Endothelial cell of umbilical vein (primary cell): ENCODE data around the gene LCN6. TPM values are rescaled to one million over a fixed set of nuclear protein-coding genes. Genes with fewer than 3 reads are reported as not detected.

ENCODE experiments used
- BruUV-seq: library from RNA; stranded (reverse); fragments of 400-500 nt; replicated peaks from 2 replicates; lab custom pipeline; 2021; lab: Mats Ljungman, UMichigan
- CTCF ChIA-PET: fragments of 300-600, 350-600 bp; sonication (Branson Sonifier 250); formaldehyde crosslinking; loops from one replicate; lab custom pipeline; 2021; ENCODE audit warnings: antibody characterized with exemption, inconsistent platforms; lab: Charles Lee
- POLR2A ChIA-PET: fragments of 300-600, 350-600 bp; sonication (Branson Sonifier 250); formaldehyde crosslinking; loops from one replicate; lab custom pipeline; 2021; ENCODE audit warnings: antibody characterized with exemption, inconsistent platforms; lab: Charles Lee
- DNase-seq: peaks from one replicate; pipeline ENCODE4 v3.0.0-alpha.2; 2011; ENCODE audit warnings: low read depth, low spot score
- FAIRE-seq: peaks from 2 replicates; lab custom pipeline; 2011; peaks lifted over from hg19 to GRCh38; lab: Jason Lieb, UNC
- H2AFZ ChIP-seq: 2 replicates; pipeline ENCODE4 v1.6.0; 2012; ENCODE audit warnings: low read depth, low read length, control low read depth, inconsistent platforms
- H3K27ac ChIP-seq: 2 replicates; pipeline ENCODE4 v1.5.1; 2011; ENCODE audit warnings: low read depth, mild to moderate bottlenecking, control low read depth, low read length, moderate library complexity; ENCODE audit not compliant: insufficient read depth
- H3K27me3 ChIP-seq, 2 experiments: 2 replicates each; pipeline versions ENCODE4 v1.6.0 to v1.6.1; 2011; ENCODE audit warnings: low read length in 2 of 2, mixed read lengths in 1 of 2; ENCODE audit not compliant: control insufficient read depth in 2 of 2, insufficient read depth in 2 of 2
- H3K36me3 ChIP-seq, 2 experiments: 2 replicates in 1 of 2; 3 replicates in 1 of 2; pipeline ENCODE4 v1.5.1; 2011; ENCODE audit warnings: low read length in 2 of 2, mild to moderate bottlenecking in 1 of 2, moderate library complexity in 1 of 2; ENCODE audit not compliant: control insufficient read depth in 2 of 2, insufficient read depth in 2 of 2; ENCODE audit errors: extremely low read depth in 1 of 2
- H3K4me1 ChIP-seq: 3 replicates; pipeline ENCODE4 v1.5.1; 2011; ENCODE audit warnings: mild to moderate bottlenecking, low read length; ENCODE audit not compliant: control insufficient read depth, insufficient read depth; ENCODE audit errors: extremely low read depth
- H3K4me2 ChIP-seq: 2 replicates; pipeline ENCODE4 v1.6.1; 2011; ENCODE audit warnings: low read length, control low read depth, mixed read lengths; ENCODE audit not compliant: insufficient read depth
- H3K4me3 ChIP-seq, 3 experiments: fragments of 200-600 bp in 1 of 3; sonication (generic), shearing (Covaris generic) in 1 of 3; replicated peaks in 1 of 3; 2 replicates each; pipeline ENCODE4 v1.5.1; 2011 to 2016; ENCODE audit warnings: control low read depth in 3 of 3, low read length in 3 of 3, mild to moderate bottlenecking in 2 of 3, inconsistent platforms in 1 of 3, low read depth in 1 of 3, moderate library complexity in 1 of 3; ENCODE audit not compliant: insufficient read depth in 1 of 3
- H3K79me2 ChIP-seq: 2 replicates; pipeline ENCODE4 v1.6.0; 2012; ENCODE audit warnings: low read length, inconsistent platforms; ENCODE audit not compliant: control insufficient read depth, insufficient read depth
- H3K9ac ChIP-seq: replicated peaks from 2 replicates; pipeline ENCODE3; 2011; ENCODE audit warnings: low read length, control low read depth; ENCODE audit not compliant: insufficient read depth; ENCODE audit errors: extremely low read depth
- H3K9me1 ChIP-seq: replicated peaks from 3 replicates; pipeline ENCODE4 v1.6.0; 2011; ENCODE audit warnings: mild to moderate bottlenecking, low read length; ENCODE audit not compliant: control insufficient read depth, insufficient read depth; ENCODE audit errors: extremely low read depth
- H3K9me3 ChIP-seq: replicated peaks from 2 replicates; pipeline ENCODE4 v1.5.1; 2012; ENCODE audit warnings: low read length, inconsistent platforms; ENCODE audit not compliant: control insufficient read depth, insufficient read depth
- H4K20me1 ChIP-seq: replicated peaks from 2 replicates; pipeline ENCODE3; 2011; ENCODE audit warnings: mild to moderate bottlenecking, low read length; ENCODE audit not compliant: control insufficient read depth, insufficient read depth; ENCODE audit errors: extremely low read depth
- EZH2 ChIP-seq: IDR thresholded peaks from 2 replicates; pipeline ENCODE4 v1.6.1; 2012; ENCODE audit warnings: borderline replicate concordance, low read depth, mild to moderate bottlenecking, moderate library complexity, low read length, inconsistent platforms; ENCODE audit not compliant: severe bottlenecking
- FOS ChIP-seq: IDR thresholded peaks from 2 replicates; pipeline ENCODE4 v1.6.1; 2011; ENCODE audit warnings: mild to moderate bottlenecking, low read length, moderate library complexity, borderline replicate concordance; ENCODE audit not compliant: insufficient read depth
- GATA2 ChIP-seq: IDR thresholded peaks from 2 replicates; pipeline ENCODE4 v1.7.0; 2011; ENCODE audit warnings: low read depth, mild to moderate bottlenecking, moderate library complexity, mixed read lengths, low read length; ENCODE audit not compliant: insufficient read length, insufficient read depth
- JUN ChIP-seq: IDR thresholded peaks from 2 replicates; pipeline ENCODE4 v1.6.1; 2011; ENCODE audit warnings: borderline replicate concordance, low read depth; ENCODE audit not compliant: insufficient read length, insufficient read depth
- MAX ChIP-seq: IDR thresholded peaks from 2 replicates; pipeline ENCODE4 v1.6.1; 2011; ENCODE audit not compliant: insufficient read depth, insufficient read length
- MYC ChIP-seq: IDR thresholded peaks from one replicate; pipeline ENCODE4 v1.6.1; 2011; ENCODE audit warnings: mild to moderate bottlenecking, low read depth, low read length
- POLR2A ChIP-seq: IDR thresholded peaks from 2 replicates; pipeline ENCODE4 v1.6.1; 2012; ENCODE audit warnings: low read depth, mild to moderate bottlenecking, control low read depth, low read length
- POLR2AphosphoS5 ChIP-seq: IDR thresholded peaks from 2 replicates; pipeline ENCODE4 v1.6.1; 2012; ENCODE audit warnings: low read depth, mild to moderate bottlenecking, control low read depth, low read length, moderate library complexity; ENCODE audit not compliant: insufficient read depth
- dilution Hi-C: fragments of 300-500 bp; cut with MboI; formaldehyde crosslinking; loops from one replicate; pipeline ENCODE4 v1.15.0; 2019; ENCODE audit warnings: low sequenced_read_pairs; ENCODE audit not compliant: extremely low pct_ligation_motif_present
- intact Hi-C: fragments of 100-400 bp; cut with micrococcal nuclease; formaldehyde crosslinking; loops from one replicate; pipeline ENCODE4 v1.10.0; 2022
- polyA plus RNA-seq, 4 experiments: library from polyadenylated mRNA; depleted of rRNA in 3 of 4; stranded (reverse) in 3 of 4; unstranded in 1 of 4; fragments of >200 nt; gene quantifications; 2 replicates each; pipeline versions ENCODE4 v1.2.1 to v1.2.3, GENCODE V29; 2011 to 2012; ENCODE audit warnings: missing spikeins in 1 of 4
- total RNA-seq: library from RNA; stranded (reverse); gene quantifications from 2 replicates; pipeline ENCODE4 v1.2.3, GENCODE V29; 2021
- TF ChIP-seq, protein P1 (sequence below), 2 donors: IDR thresholded peaks; 1 replicate in 1 of 2; 2 replicates in 1 of 2; pipeline ENCODE4 v1.5.1; 2011; ENCODE audit warnings: low read length in 2 of 2, mild to moderate bottlenecking in 2 of 2, moderate library complexity in 2 of 2, control low read depth in 1 of 2, inconsistent platforms in 1 of 2, low read depth in 1 of 2; ENCODE audit not compliant: insufficient read depth in 1 of 2; ENCODE audit errors: extremely low read depth in 1 of 2

LCN6 gene
- total and polyA plus RNA-seq, 2 donors (not counting 3 experiments of a cell fraction or from before 2014, with no cell fraction given): 0.17 TPM; not detected in 1

- TF ChIP-seq FOS (no peak), POLR2A (no peak), JUN (no peak), MAX (no peak)
- intact Hi-C loops: no loop called here
Observed at GRCh38 chr9:136696502-136696901, 51.8 kb downstream of the LCN6 start.

DNA sequence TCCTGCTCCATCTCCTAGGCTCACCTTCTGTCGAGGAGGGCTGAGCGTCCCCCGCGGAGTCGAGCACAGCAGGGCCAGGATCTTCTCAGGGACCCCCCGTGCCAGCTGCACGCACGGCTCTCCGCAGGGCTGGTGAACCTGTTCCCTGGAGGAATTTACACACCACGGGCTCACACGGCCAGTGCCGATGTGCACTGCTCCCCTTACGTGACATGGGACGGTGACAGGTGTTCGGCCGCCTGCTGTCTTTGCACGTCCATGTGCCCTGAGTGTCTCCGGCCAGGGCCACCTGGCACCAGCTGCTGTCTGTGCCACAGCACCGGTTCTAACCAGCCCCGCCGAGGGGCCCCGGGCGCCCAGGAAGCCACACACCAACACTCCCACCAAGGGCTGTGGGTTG lies 52.4 kb downstream of the LCN6 start:
- H3K4me1 ChIP-seq: peaks cover 6% of the 10 kb centered on the region
- ChIA-PET POLR2A (no interaction called here), CTCF (interaction anchor here (1.3 to 1.6 kb wide), 4 partner anchors 9 to 31 kb away, joined by 4 to 5 read pairs (median 4); no protein-coding TSS in a partner anchor)
- TF ChIP-seq GATA2 (no peak), EZH2 (no peak), JUN (no peak), POLR2A (no peak), POLR2AphosphoS5 (no peak), MYC (no peak), MAX (no peak), FOS (no peak)
- TF ChIP-seq, protein P1, sequence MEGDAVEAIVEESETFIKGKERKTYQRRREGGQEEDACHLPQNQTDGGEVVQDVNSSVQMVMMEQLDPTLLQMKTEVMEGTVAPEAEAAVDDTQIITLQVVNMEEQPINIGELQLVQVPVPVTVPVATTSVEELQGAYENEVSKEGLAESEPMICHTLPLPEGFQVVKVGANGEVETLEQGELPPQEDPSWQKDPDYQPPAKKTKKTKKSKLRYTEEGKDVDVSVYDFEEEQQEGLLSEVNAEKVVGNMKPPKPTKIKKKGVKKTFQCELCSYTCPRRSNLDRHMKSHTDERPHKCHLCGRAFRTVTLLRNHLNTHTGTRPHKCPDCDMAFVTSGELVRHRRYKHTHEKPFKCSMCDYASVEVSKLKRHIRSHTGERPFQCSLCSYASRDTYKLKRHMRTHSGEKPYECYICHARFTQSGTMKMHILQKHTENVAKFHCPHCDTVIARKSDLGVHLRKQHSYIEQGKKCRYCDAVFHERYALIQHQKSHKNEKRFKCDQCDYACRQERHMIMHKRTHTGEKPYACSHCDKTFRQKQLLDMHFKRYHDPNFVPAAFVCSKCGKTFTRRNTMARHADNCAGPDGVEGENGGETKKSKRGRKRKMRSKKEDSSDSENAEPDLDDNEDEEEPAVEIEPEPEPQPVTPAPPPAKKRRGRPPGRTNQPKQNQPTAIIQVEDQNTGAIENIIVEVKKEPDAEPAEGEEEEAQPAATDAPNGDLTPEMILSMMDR (IDR thresholded peaks at IDR 0.05; ENCODE audit: extremely low read depth in 1 of 2, insufficient read depth in 1 of 2, low read depth in 1 of 2, low read length in 2 of 2): no peak
- no peak overlapping the region for H3K4me3 ChIP-seq
- BruUV-seq: no TSS peak
- H3K9me1 ChIP-seq: no peaks in the 10 kb centered on the region
- no peaks in the 10 kb centered on the region for H4K20me1 ChIP-seq
- H3K79me2 ChIP-seq: no peaks in the 10 kb centered on the region
- intact Hi-C loops (no loop called here), dilution Hi-C loops (no loop called here)
- H3K27ac ChIP-seq: no peak overlapping the region
- no peak for FAIRE-seq
- H3K4me2 ChIP-seq: no peak overlapping the region
- H3K9me3 ChIP-seq: no peaks in the 10 kb centered on the region
- no peak overlapping the region for H3K9ac ChIP-seq
- H3K36me3 ChIP-seq: no peaks in the 10 kb centered on the region
- peaks cover 1 to 2% of the 10 kb centered on the region in 2 experiments for H3K27me3 ChIP-seq
- no peak for DNase-seq
- no peak overlapping the region for H2AFZ ChIP-seq

More at GRCh38 chr9:136696502-136696901, 51.8 kb downstream of the LCN6 start:
- H3K36me3 ChIP-seq: no peaks in the 10 kb centered on the region
- dilution Hi-C loops: no loop called here
- no peak overlapping the region for H3K27ac ChIP-seq
- H3K79me2 ChIP-seq: no peaks in the 10 kb centered on the region
- H2AFZ ChIP-seq: no peak overlapping the region
- no peaks in the 10 kb centered on the region for H3K9me3 ChIP-seq
- H3K27me3 ChIP-seq: peaks cover 5 to 6% of the 10 kb centered on the region in 2 experiments
- H3K4me2 ChIP-seq: no peak overlapping the region
- H4K20me1 ChIP-seq: no peaks in the 10 kb centered on the region
- ChIA-PET CTCF (interaction anchor here (1.0 to 1.3 kb wide), 2 partner anchors 9 to 32 kb away, joined by 3 to 5 read pairs; partner anchors contain the start of gene AGPAT2), POLR2A (no interaction called here)
- H3K9ac ChIP-seq: no peak overlapping the region
- FAIRE-seq (no peak), DNase-seq (no peak)
- no peak overlapping the region for H3K4me3 ChIP-seq
- H3K4me1 ChIP-seq: peaks cover 6% of the 10 kb centered on the region
- BruUV-seq: no TSS peak
- H3K9me1 ChIP-seq: no peaks in the 10 kb centered on the region
